Mesenchymal stem cell (in vitro differentiated cells and primary cell): ENCODE measurements around the gene SPSB3.

Source experiments
- DNase-seq: peaks from one replicate; pipeline ENCODE4 v3.0.0-alpha.2; 2013
- H2AFZ ChIP-seq: one replicate; pipeline ENCODE4 v1.6.1; 2013; ENCODE audit warnings: low read depth, mild to moderate bottlenecking, control low read depth, inconsistent platforms, low read length, moderate library complexity
- H2AK5ac ChIP-seq: 2 replicates; pipeline ENCODE4 v1.6.1; 2013; ENCODE audit warnings: low read length, moderate library complexity, mild to moderate bottlenecking, inconsistent platforms; ENCODE audit not compliant: severe bottlenecking
- H2BK120ac ChIP-seq: one replicate; pipeline ENCODE4 v1.6.1; 2013; ENCODE audit warnings: low read depth, mild to moderate bottlenecking, inconsistent platforms, low read length, moderate library complexity
- H2BK12ac ChIP-seq, 2 experiments: one replicate each; pipeline ENCODE4 v1.6.1; 2013; ENCODE audit warnings: inconsistent platforms in 2 of 2, low read length in 2 of 2, mild to moderate bottlenecking in 2 of 2, moderate library complexity in 2 of 2, control low read depth in 1 of 2
- H2BK15ac ChIP-seq: one replicate; pipeline ENCODE4 v1.6.1; 2013; ENCODE audit warnings: mild to moderate bottlenecking, low read depth, inconsistent platforms; ENCODE audit not compliant: poor library complexity, severe bottlenecking
- H2BK5ac ChIP-seq: 2 replicates; pipeline ENCODE4 v1.6.1; 2013; ENCODE audit warnings: low read depth, mild to moderate bottlenecking, low read length, control low read depth, inconsistent platforms; ENCODE audit not compliant: poor library complexity, severe bottlenecking
- H3K14ac ChIP-seq, 2 experiments: one replicate each; pipeline ENCODE4 v1.6.1; 2013; ENCODE audit warnings: inconsistent platforms in 2 of 2, low read length in 2 of 2, control low read depth in 1 of 2, mild to moderate bottlenecking in 1 of 2, moderate library complexity in 1 of 2
- H3K18ac ChIP-seq, 2 experiments: one replicate each; pipeline ENCODE4 v1.6.1; 2013; ENCODE audit warnings: inconsistent platforms in 2 of 2, low read length in 2 of 2, control low read depth in 1 of 2, low read depth in 1 of 2, mild to moderate bottlenecking in 1 of 2
- H3K23ac ChIP-seq, 2 experiments: one replicate each; pipeline ENCODE4 v1.6.1; 2013; ENCODE audit warnings: inconsistent platforms in 2 of 2, low read length in 2 of 2, mild to moderate bottlenecking in 2 of 2, moderate library complexity in 2 of 2, control low read depth in 1 of 2
- H3K27ac ChIP-seq: 2 replicates; pipeline ENCODE4 v1.5.1; 2013; ENCODE audit warnings: mild to moderate bottlenecking, moderate library complexity, low read length, control low read depth, inconsistent platforms; ENCODE audit not compliant: poor library complexity, severe bottlenecking
- H3K27me3 ChIP-seq, 2 experiments: 2 replicates each; pipeline versions ENCODE4 v1.6.1 to v1.7.0; 2013; ENCODE audit warnings: low read length in 2 of 2, mild to moderate bottlenecking in 2 of 2, moderate library complexity in 2 of 2, control low read depth in 1 of 2, inconsistent platforms in 1 of 2; ENCODE audit not compliant: control insufficient read depth in 1 of 2, insufficient read depth in 1 of 2
- H3K36me3 ChIP-seq, 2 experiments: 2 replicates each; pipeline versions ENCODE4 v1.6.1 to v1.7.0; 2013; ENCODE audit warnings: low read length in 2 of 2, control low read depth in 1 of 2, inconsistent platforms in 1 of 2, low read depth in 1 of 2, mild to moderate bottlenecking in 1 of 2; ENCODE audit not compliant: insufficient read depth in 2 of 2, control insufficient read depth in 1 of 2
- H3K4ac ChIP-seq, 2 experiments: one replicate each; pipeline ENCODE4 v1.6.1; 2013; ENCODE audit warnings: inconsistent platforms in 2 of 2, low read length in 2 of 2, mild to moderate bottlenecking in 2 of 2, moderate library complexity in 2 of 2, control low read depth in 1 of 2, low read depth in 1 of 2
- H3K4me1 ChIP-seq: 2 replicates; pipeline ENCODE4 v1.6.1; 2013; ENCODE audit warnings: low read depth, low read length, control low read depth; ENCODE audit not compliant: control insufficient read depth, insufficient read depth
- H3K4me2 ChIP-seq: 2 replicates; pipeline ENCODE4 v1.6.1; 2013; ENCODE audit warnings: low read length, mild to moderate bottlenecking, inconsistent platforms; ENCODE audit not compliant: poor library complexity, severe bottlenecking
- H3K4me3 ChIP-seq, 2 experiments: 2 replicates each; pipeline versions ENCODE4 v1.5.1 to v1.7.0; 2013; ENCODE audit warnings: low read length in 2 of 2, mild to moderate bottlenecking in 2 of 2, control low read depth in 1 of 2, low read depth in 1 of 2; ENCODE audit not compliant: insufficient read depth in 1 of 2
- H3K79me1 ChIP-seq: replicated peaks from 2 replicates; pipeline ENCODE4 v1.6.1; 2013; ENCODE audit warnings: mild to moderate bottlenecking, control low read depth, low read length, inconsistent platforms; ENCODE audit not compliant: poor library complexity, severe bottlenecking
- H3K9ac ChIP-seq: 2 replicates; pipeline ENCODE4 v1.7.0; 2013; ENCODE audit warnings: mild to moderate bottlenecking, low read length, moderate library complexity
- H3K9me3 ChIP-seq: 2 replicates; pipeline ENCODE4 v1.7.0; 2013; ENCODE audit warnings: mild to moderate bottlenecking, low read length; ENCODE audit not compliant: control insufficient read depth
- H4K8ac ChIP-seq: one replicate; pipeline ENCODE4 v1.6.1; 2013; ENCODE audit warnings: inconsistent platforms, mild to moderate bottlenecking, low read length, moderate library complexity
- H4K91ac ChIP-seq: one replicate; pipeline ENCODE4 v1.6.1; 2013; ENCODE audit warnings: mild to moderate bottlenecking, low read length, inconsistent platforms
- WGBS: methylation state at CpG from one replicate; pipeline ENCODE4 v1.1.7; 2013; ENCODE audit warnings: mixed read lengths; 5-methylcytosine and 5-hydroxymethylcytosine counted together

The SPSB3 gene

GRCh38 chr16:1767116-1767994, 15.0 kb downstream of the SPSB3 start:
- 95% methylated on average over 38 of the region's 42 CpGs for WGBS
- no peak overlapping the region for H2BK5ac ChIP-seq
- H2AK5ac ChIP-seq = no peak overlapping the region
- no peak overlapping the region for H4K91ac ChIP-seq
- peaks cover 35% of the 10 kb centered on the region for H3K4me1 ChIP-seq
- no peak overlapping the region for H3K14ac ChIP-seq
- H4K8ac ChIP-seq = no peak overlapping the region
- H2AFZ ChIP-seq = no peak overlapping the region
- H3K4me3 ChIP-seq = no peak overlapping the region
- H3K36me3 ChIP-seq = peaks cover 60 to 85% of the 10 kb centered on the region in 2 experiments
- H3K27ac ChIP-seq = no peak overlapping the region
- H2BK15ac ChIP-seq = no peak overlapping the region
- no peak overlapping the region for H3K4me2 ChIP-seq
- no peak overlapping the region for H3K4ac ChIP-seq
- H3K9ac ChIP-seq = no peak overlapping the region
- H3K23ac ChIP-seq = no peak overlapping the region
- no peaks in the 10 kb centered on the region for H3K27me3 ChIP-seq
- no peak for DNase-seq
- peaks cover 15% of the 10 kb centered on the region for H3K79me1 ChIP-seq
- H3K18ac ChIP-seq = no peak overlapping the region
- no peak overlapping the region for H2BK12ac ChIP-seq
- no peaks in the 10 kb centered on the region for H3K9me3 ChIP-seq
- H2BK120ac ChIP-seq = no peak overlapping the region

- Histone ChIP-seq H3K9ac (no peak overlapping the region), H2BK15ac (no peak overlapping the region), H2BK120ac (no peak overlapping the region), H4K8ac (no peak overlapping the region), H3K4me1 (peaks cover 32% of the 10 kb centered on the region), H3K4me2 (no peak overlapping the region), H3K79me1 (peaks cover 15% of the 10 kb centered on the region), H3K36me3 (peaks cover 63 to 91% of the 10 kb centered on the region in 2 experiments), H3K4me3 (no peak overlapping the region), H2AFZ (no peak overlapping the region), H3K4ac (no peak overlapping the region), H2BK5ac (no peak overlapping the region), H2AK5ac (no peak overlapping the region), H3K27me3 (no peaks in the 10 kb centered on the region), H3K14ac (no peak overlapping the region), H2BK12ac (no peak overlapping the region), H3K9me3 (no peaks in the 10 kb centered on the region), H4K91ac (no peak overlapping the region), H3K27ac (no peak overlapping the region), H3K18ac (no peak overlapping the region), H3K23ac (no peak overlapping the region)
- no peak for DNase-seq
- WGBS = 97% methylated on average over 18 of the region's 18 CpGs
Measured at GRCh38 chr16:1766701-1767100, 15.7 kb downstream of the SPSB3 start.

- Histone ChIP-seq H3K79me1 (peaks cover 15% of the 10 kb centered on the region), H4K91ac (no peak overlapping the region), H3K27me3 (no peaks in the 10 kb centered on the region), H2AFZ (no peak overlapping the region), H3K36me3 (peaks cover 65 to 96% of the 10 kb centered on the region in 2 experiments), H3K27ac (no peak overlapping the region), H3K9ac (no peak overlapping the region), H2BK120ac (no peak overlapping the region), H2BK12ac (no peak overlapping the region), H3K14ac (no peak overlapping the region), H3K4me1 (peaks cover 32% of the 10 kb centered on the region), H3K4me3 (no peak overlapping the region), H3K4me2 (no peak overlapping the region), H3K9me3 (no peaks in the 10 kb centered on the region), H3K4ac (no peak overlapping the region), H4K8ac (no peak overlapping the region), H3K23ac (no peak overlapping the region), H2BK15ac (no peak overlapping the region), H3K18ac (no peak overlapping the region), H2AK5ac (no peak overlapping the region), H2BK5ac (no peak overlapping the region)
- DNase-seq = no peak
- WGBS = 97% methylated on average over 19 of the region's 19 CpGs
Measured at GRCh38 chr16:1766231-1766630, 16.1 kb downstream of the SPSB3 start.

- Histone ChIP-seq H3K27me3 (no peaks in the 10 kb centered on the region), H2AFZ (no peak overlapping the region), H3K23ac (no peak overlapping the region), H3K9me3 (no peaks in the 10 kb centered on the region), H3K18ac (no peak overlapping the region), H2BK120ac (no peak overlapping the region), H3K4me2 (no peak overlapping the region), H3K27ac (no peak overlapping the region), H2BK15ac (no peak overlapping the region), H2BK12ac (no peak overlapping the region), H2AK5ac (no peak overlapping the region), H2BK5ac (no peak overlapping the region), H4K8ac (no peak overlapping the region), H3K14ac (no peak overlapping the region), H3K79me1 (peaks cover 15% of the 10 kb centered on the region), H3K4ac (no peak overlapping the region), H3K4me1 (peaks cover 29% of the 10 kb centered on the region), H3K4me3 (no peak overlapping the region), H3K36me3 (peaks cover 68 to 100% of the 10 kb centered on the region in 2 experiments), H3K9ac (no peak overlapping the region), H4K91ac (no peak overlapping the region)
- WGBS = 93% methylated on average over 21 of the region's 22 CpGs
- no peak for DNase-seq
Measured at GRCh38 chr16:1765826-1766225, 16.5 kb downstream of the SPSB3 start.
